ENCODE data around the gene RAVER1. TPM values are rescaled to one million over a fixed set of nuclear protein-coding genes. Genes with fewer than 3 reads are reported as not detected.

Gene RAVER1
- total RNA-seq, 1 experiment from 2014 or later: 55.6 TPM

GRCh38 chr19:10335352-10335985, 2.1 kb upstream of the RAVER1 start:
- no peak for ATAC-seq

More at GRCh38 chr19:10335352-10335985, 2.1 kb upstream of the RAVER1 start:
- peaks cover 6% of the 10 kb centered on the region for H3K36me3 ChIP-seq (ENCODE audit: control insufficient read depth, insufficient read depth, low read length)
- BruUV-seq (replicated peaks): no TSS peak
- no peaks in the 10 kb centered on the region for H3K9me3 ChIP-seq (ENCODE audit: control insufficient read depth, insufficient read depth, low read depth, low read length)
- peak overlapping the region; percentile 34; the same call in 1 of the 2 replicates for H3K27ac ChIP-seq (ENCODE audit: low read length)
- CTCF ChIA-PET: interaction anchor here (2.3 kb wide), 1 partner anchor 64 kb away, joined by 6 read pairs; the partner anchor contains the start of gene ICAM1
- no peaks in the 10 kb centered on the region for H3K27me3 ChIP-seq (ENCODE audit: control insufficient read depth, insufficient read depth, low read length)
- H3K4me1 ChIP-seq (ENCODE audit: control insufficient read depth, insufficient read depth, low read length): peaks cover 10% of the 10 kb centered on the region
- intact Hi-C loops (cut with micrococcal nuclease; ENCODE audit: unreplicated experiment) (no loop called here), in situ Hi-C loops (cut with HindIII; ENCODE audit: low pct_unique_long_range_greater_than_20kb, low sequenced_read_pairs) (no loop called here)
- DNase-seq (ENCODE audit: low read depth, low spot score): no peak
- TF ChIP-seq POLR2AphosphoS5 (IDR thresholded peaks at IDR 0.05; ENCODE audit: low read depth, low read length) (no peak), CTCF (IDR thresholded peaks at IDR 0.05) (no peak), SIN3A (IDR thresholded peaks at IDR 0.05; ENCODE audit: borderline replicate concordance, insufficient read depth, low read depth, low read length) (no peak), TCF7L2 (IDR thresholded peaks at IDR 0.05; ENCODE audit: low read depth, low read length) (no peak), REST (IDR thresholded peaks at IDR 0.05; ENCODE audit: insufficient read depth in 1 of 2, low read depth in 2 of 2, low read length in 1 of 2) (no peak)
- peak overlapping the region; percentile 78 to 86 for H3K4me3 ChIP-seq (ENCODE audit: low read depth in 2 of 2, low read length in 2 of 2)
- POLR2A ChIA-PET: no interaction called here

All from Panc1 (cell line).